ENCODE measurements around the gene ANKDD1B. TPM values are rescaled to one million over a fixed set of nuclear protein-coding genes. Genes with fewer than 3 reads are reported as not detected.
"Not testable (repeated sequence)": the region's sequence is repeated elsewhere in the genome, so short reads cannot be mapped to it uniquely, and the experiment has no call there.

The ANKDD1B gene
- total RNA-seq, 1 donor = under 0.01 TPM

DNA sequence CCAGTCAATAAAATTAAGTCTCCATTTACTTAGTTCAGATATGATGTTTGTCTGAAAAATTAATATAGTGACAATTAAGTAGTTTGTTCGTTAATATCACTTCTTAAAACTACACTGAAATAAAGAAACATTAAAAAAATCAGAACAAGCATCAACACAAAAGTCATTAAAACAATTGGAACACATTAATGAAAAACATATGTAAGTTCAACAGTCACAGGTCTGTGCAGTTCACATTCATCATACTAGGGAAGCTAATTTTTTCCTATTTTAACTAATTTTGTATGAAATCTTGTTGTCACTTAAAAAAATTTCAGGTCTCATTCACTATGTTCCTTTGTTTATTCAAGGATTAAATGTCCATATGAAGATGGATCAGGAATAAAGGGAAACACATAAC, 83.5 kb downstream of the ANKDD1B start:
- DNase-seq (ENCODE audit: low read depth in 2 of 3, low spot score in 2 of 3) = no peak

DNA sequence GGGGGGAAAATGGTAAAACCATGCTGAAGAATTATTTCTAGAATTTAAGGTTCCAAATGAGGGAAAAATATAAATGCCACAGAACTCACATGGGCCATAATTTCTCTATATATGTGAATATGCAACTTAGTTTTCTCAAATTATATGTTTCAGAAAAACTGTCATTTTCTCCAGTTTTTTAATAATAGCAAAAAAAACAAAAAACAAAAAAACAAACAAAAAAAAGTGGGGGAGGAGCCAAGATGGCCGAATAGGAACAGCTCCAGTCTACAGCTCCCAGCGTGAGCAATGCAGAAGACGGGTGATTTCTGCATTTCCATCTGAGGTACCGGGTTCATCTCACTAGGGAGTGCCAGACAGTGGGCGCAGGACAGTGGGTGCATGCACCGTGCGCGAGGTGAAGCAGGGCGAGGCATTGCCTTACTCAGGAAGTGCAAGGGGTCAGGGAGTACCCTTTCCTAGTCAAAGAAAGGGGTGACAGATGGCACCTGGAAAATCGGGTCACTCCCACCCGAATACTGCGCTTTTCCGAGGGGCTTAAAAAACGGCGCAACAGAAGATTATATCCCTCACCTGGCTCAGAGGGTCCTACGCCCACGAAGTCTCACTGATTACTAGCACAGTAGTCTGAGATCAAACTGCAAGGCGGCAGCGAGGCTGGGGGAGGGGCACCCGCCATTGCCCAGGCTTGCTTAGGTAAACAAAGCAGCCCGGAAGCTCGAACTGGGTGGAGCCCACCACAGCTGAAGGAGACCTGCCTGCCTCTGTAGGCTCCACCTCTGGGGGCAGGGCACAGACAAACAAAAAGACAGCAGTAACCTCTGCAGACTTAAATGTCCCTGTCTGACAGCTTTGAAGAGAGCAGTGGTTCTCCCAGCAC, 84.5 kb downstream of the ANKDD1B start:
- DNase-seq (ENCODE audit: low read depth in 2 of 3, low spot score in 2 of 3) = not testable (repeated sequence)

DNA sequence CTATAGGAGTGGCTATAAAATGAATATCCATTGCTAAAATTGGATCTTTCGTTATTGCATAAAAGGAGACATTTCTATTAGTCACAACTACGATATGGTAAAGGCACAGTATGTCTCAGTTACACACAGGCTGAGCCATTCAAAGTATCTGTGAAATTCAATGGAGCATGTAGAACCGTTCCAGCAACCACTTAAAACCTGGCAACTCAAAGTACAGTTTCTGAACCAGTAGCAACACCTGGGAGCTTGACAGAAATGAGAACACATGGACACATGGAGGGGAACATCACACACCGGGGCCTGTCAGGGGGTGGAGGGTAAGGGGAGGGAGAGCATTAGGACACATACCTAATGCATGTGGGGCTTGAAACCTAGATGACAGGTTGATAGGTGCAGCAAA, 90.6 kb downstream of the ANKDD1B start:
- DNase-seq (ENCODE audit: low read depth in 2 of 3, low spot score in 2 of 3) = no peak

DNA sequence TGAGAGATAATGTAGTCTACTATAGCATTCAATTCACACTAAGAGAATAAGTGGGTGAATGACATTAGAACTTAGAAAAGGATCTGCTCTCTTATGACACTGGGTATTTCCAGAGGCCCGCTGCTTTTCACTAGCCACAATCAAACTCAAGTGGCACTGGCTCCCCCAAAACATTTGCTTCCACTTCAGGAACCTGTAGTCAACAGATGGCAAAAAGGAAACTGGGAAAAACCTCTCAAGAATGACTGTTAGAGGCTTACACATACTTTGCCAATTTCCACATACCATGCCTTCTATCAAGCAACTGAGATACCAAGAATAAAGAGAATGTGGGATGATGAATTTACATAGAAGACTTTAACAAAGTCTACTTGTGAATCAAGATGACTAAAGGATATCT, 94.8 kb downstream of the ANKDD1B start:
- no peak for DNase-seq (ENCODE audit: low read depth in 2 of 3, low spot score in 2 of 3)

DNA sequence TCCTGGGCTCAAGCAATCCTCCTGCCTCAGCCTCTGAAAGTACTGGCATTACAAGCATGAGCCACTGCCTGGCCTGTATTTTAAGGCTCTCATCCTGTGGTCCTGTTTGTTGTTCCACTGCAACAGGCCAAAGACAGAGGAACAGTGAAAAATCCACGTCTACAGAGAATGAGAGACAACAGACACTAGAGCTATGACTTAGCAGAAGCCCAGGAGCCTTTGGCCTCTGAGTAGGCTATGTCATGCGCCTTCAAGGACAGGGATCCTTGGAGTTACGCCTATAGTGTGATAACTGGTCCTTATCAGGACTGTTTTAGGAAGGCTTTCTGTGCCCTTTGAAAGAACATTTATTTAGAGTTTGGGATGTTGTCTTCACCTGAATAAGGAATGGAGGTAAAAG, 95.5 kb downstream of the ANKDD1B start:
- no peak for DNase-seq (ENCODE audit: low read depth in 2 of 3, low spot score in 2 of 3)

DNA sequence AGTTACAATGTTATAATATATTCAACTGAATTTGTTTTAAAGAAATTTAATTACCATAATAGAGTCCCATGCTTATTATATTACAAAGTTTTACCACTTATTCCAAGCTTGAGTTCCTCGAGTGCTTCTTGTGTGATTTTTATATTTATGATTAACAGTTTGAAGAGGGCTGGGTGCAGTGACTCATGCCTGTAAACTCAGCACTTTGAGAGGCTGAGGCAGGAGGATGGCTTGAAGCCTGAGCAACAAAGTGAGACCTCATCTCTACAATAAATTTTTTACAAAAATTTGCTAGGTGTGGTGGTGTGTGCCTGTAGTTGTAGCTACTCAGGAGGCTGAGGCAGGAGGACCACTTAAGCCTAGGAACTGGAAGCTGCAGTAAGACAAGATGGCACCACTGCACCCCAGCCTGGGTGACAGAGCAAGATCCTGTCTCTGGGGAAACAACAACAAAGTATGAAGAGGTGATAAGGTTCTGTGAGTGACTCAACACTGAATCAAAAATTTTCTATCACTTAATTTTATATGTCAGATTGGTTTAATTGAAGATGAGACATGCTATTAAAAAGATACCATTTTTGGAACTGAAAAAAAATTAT, 96.8 kb downstream of the ANKDD1B start:
- DNase-seq (ENCODE audit: low read depth in 2 of 3, low spot score in 2 of 3) = no peak

DNA sequence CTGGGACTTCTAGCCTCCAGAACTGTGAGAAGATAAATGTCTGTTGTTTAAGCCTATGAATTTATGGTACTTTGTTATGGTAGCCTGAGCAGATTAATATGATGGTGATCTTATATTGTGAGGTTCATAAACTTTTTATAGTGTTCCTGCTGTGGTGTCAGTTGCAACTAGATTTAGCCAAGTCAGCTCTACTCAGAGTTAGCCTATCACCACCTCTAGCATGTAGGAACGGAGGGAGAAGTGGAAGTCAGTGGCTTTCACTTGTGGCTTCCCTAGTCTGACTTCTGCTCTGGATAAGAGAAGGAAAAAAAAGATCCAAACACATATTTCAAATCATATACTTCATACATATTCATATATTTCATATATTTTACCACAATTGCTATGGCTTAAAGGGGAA, 99.4 kb downstream of the ANKDD1B start:
- DNase-seq (ENCODE audit: low read depth in 2 of 3, low spot score in 2 of 3) = peak in 2 of 3 donors; percentile 31 to 44

DNA sequence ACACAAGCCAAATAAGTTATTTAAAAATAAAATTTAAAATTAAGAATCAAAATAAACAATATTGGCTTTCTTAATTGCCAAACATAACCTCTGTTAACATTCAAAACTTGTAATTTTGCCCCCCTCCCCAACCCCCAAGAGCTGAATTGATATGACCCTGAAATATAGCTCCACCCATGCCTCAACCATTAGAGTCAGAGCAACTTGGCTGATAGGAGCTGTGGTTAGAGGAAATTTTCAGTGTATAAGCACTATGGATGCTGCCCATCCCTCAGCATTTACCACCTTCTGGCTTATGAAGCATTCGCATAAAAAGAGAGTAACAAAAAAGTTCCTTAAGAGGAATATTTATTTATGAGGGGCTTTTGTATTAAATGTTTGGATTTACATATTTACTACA, 99.9 kb downstream of the ANKDD1B start:
- no peak for DNase-seq (ENCODE audit: low read depth in 2 of 3, low spot score in 2 of 3)

DNA sequence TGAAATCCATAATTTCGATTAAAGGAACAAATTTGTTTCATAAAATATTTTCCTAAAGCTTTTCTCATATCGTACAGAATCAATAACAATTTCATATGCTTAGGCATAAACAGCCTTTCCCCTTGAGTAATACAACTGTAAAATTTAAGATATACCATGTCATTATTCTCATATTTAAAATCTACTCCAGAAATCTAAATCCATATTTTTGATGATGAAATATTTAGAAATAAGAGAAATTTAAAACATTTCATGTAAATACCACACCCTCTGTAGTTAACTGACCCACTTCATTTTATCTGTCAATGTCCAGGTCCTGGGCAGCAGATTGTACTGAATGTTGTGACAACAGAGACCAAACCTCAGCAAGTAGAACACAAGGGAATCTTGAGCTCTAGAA, 100.8 kb downstream of the ANKDD1B start:
- no peak for DNase-seq (ENCODE audit: low read depth in 2 of 3, low spot score in 2 of 3)

DNA sequence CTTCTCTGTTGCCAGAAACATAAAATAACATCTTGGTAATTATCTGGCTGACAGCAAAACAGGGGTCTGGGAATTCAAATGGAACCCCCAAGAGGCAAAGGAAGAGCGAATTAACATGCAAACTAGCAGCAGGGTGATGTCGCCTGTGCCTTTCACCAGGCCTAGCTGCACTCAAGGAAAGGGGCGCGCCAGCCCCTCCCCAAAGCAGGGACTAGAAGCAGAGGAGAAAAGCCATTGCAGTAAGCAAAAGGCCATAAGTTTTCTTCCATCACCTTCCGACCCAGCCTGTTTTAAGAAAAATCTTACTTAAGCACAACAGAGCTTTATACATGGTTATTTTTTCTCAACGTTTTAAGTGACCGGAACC, 105.4 kb downstream of the ANKDD1B start:
- no peak for DNase-seq (ENCODE audit: low read depth in 2 of 3, low spot score in 2 of 3)

DNA sequence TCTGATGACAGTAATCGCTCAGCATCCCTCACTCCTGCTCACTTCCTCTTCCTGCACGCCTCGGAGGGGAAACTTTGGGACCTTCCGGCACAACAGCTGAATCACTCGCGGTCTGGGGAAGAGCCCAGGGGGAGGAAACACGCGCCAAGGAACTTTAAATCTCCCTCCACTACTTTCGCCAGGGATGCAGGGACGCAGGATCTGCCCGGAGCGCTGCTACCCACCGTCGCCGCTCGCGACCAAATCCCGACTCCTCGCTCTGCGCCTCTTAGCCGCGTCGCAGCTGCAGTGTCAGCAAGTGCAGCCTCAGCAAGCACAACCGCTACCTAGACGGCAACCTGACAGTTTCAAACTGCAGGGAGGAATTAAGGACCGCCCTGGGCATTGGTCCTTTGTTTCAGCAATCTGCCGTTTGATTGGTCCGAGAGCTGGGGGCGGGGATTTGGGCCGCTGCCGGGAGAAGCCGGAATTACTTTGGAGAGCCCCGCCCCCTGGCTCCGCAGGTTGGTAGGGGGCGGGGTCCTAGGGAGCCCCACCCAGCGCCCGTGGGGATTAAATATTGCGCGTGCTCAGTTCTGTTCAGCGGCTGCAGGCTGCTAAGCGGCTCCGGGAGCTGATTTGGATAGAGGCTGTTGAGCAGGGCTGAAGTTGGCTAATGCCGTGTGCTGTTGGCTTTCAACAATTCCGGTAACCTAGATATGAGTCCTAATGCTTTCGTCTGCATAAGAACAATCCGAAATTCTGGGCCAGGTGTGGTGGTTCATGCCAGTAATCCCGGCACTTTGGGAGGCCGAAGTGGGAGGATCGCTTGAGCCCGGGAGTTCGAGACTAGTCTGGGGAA, 106.0 kb downstream of the ANKDD1B start, which contains the start of gene POC5:
Gene POC5 (minus strand): TSS at position 356 of the 841 bp plus-strand sequence. CDS start 4,500 bp downstream, outside the sequence.
- peak; percentile 94 to 99 (median 97) for DNase-seq (ENCODE audit: low read depth in 2 of 3, low spot score in 2 of 3)

DNA sequence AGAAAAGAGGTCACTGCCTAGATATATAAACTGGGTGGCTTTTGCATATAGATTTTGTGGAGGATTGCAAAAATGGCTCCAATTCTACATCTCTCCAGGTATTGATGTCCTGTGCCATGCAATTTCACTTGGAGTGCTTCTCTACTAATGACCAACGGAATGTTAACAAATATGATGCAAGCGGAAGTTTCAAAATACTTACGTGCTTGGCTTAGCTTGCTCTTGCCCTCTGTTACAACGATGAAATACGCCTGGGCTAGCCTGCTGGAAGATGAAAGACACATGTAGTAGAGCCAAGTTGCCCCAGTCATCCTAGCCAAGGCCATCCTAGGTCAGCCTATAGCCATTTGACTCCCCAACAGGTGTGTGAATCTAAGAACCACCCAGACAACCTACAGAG, 109.6 kb downstream of the ANKDD1B start:
- no peak for DNase-seq (ENCODE audit: low read depth in 2 of 3, low spot score in 2 of 3)

Small RNA genes within 50 kb of the gene (small RNA-seq; reads per million reads assigned to genes)
- gene RNU6-680P = not detected

Other genes starting within 250 kb of the ANKDD1B start
- gene CERT1, start 99.8 kb upstream of the ANKDD1B start, total RNA-seq = 14.0 TPM
- 11.0 TPM for gene POLK, start 99.6 kb upstream of the ANKDD1B start, total RNA-seq
- 11.8 TPM for gene POC5, start 106.0 kb downstream of the ANKDD1B start, total RNA-seq

All from hematopoietic multipotent progenitor cell (in vitro differentiated cells).